ENCODE results near the gene CNKSR3.

The CNKSR3 gene

GRCh38 chr6:154367839-154368695 is 142.4 kb downstream of the CNKSR3 start:
- peak; percentile 45 to 86 for DNase-seq (ENCODE audit: low read depth in 1 of 2, low spot score in 1 of 2)
- Histone ChIP-seq H3K4me3 (replicated peaks; ENCODE audit: insufficient read depth, low read length) (no peak overlapping the region), H3K27ac (replicated peaks) (peak overlapping the region; percentile 32), H3K27me3 (ENCODE audit: insufficient read depth, poor library complexity, severe bottlenecking) (no peaks in the 10 kb centered on the region)
- TF ChIP-seq GABPA (IDR thresholded peaks at IDR 0.05; ENCODE audit: low read depth) = no peak
- TF ChIP-seq POLR2AphosphoS5 (IDR thresholded peaks at IDR 0.05; ENCODE audit: low read depth) = no peak
- no peak for TF ChIP-seq CTCF (IDR thresholded peaks at IDR 0.05; ENCODE audit: insufficient read depth, low read length)
- no peak for TF ChIP-seq REST (IDR thresholded peaks at IDR 0.05; ENCODE audit: insufficient replicate concordance, low read depth)
- TF ChIP-seq SPI1 (IDR thresholded peaks at IDR 0.05; ENCODE audit: borderline replicate concordance, low read depth) = no peak

- Histone ChIP-seq H3K27me3 (ENCODE audit: insufficient read depth, poor library complexity, severe bottlenecking) (no peaks in the 10 kb centered on the region), H3K27ac (replicated peaks) (peak overlapping the region; percentile 32), H3K4me3 (replicated peaks; ENCODE audit: insufficient read depth, low read length) (no peak overlapping the region)
- DNase-seq (ENCODE audit: low read depth in 1 of 2, low spot score in 1 of 2) = peak in 1 of 2 experiments; percentile 53
- TF ChIP-seq GABPA (IDR thresholded peaks at IDR 0.05; ENCODE audit: low read depth) (no peak), CTCF (IDR thresholded peaks at IDR 0.05; ENCODE audit: insufficient read depth, low read length) (no peak), SPI1 (IDR thresholded peaks at IDR 0.05; ENCODE audit: borderline replicate concordance, low read depth) (no peak), REST (IDR thresholded peaks at IDR 0.05; ENCODE audit: insufficient replicate concordance, low read depth) (no peak), POLR2AphosphoS5 (IDR thresholded peaks at IDR 0.05; ENCODE audit: low read depth) (no peak)
Measured at GRCh38 chr6:154367336-154367735, 143.1 kb downstream of the CNKSR3 start.

- TF ChIP-seq SPI1 (IDR thresholded peaks at IDR 0.05; ENCODE audit: borderline replicate concordance, low read depth) (no peak), CTCF (IDR thresholded peaks at IDR 0.05; ENCODE audit: insufficient read depth, low read length) (no peak), POLR2AphosphoS5 (IDR thresholded peaks at IDR 0.05; ENCODE audit: low read depth) (no peak)
- H3K27ac ChIP-seq (replicated peaks) = no peak overlapping the region
- H3K27me3 ChIP-seq (ENCODE audit: insufficient read depth, poor library complexity, severe bottlenecking) = no peaks in the 10 kb centered on the region
- DNase-seq (ENCODE audit: low read depth in 1 of 2, low spot score in 1 of 2) = no peak
- H3K4me3 ChIP-seq (replicated peaks; ENCODE audit: insufficient read depth, low read length) = no peak overlapping the region
Measured at GRCh38 chr6:154363821-154364220, 146.7 kb downstream of the CNKSR3 start.

All from HL-60 (cell line).